ENCODE measurements around the gene CLCN6. TPM values are rescaled to one million over a fixed set of nuclear protein-coding genes. Genes with fewer than 3 reads are reported as not detected.

CLCN6 gene
- total and polyA plus RNA-seq, 2 of the 8 experiments (the other 6 are each of a cell fraction or from before 2014, with no cell fraction given), result 15.7 to 26.0 TPM

DNA sequence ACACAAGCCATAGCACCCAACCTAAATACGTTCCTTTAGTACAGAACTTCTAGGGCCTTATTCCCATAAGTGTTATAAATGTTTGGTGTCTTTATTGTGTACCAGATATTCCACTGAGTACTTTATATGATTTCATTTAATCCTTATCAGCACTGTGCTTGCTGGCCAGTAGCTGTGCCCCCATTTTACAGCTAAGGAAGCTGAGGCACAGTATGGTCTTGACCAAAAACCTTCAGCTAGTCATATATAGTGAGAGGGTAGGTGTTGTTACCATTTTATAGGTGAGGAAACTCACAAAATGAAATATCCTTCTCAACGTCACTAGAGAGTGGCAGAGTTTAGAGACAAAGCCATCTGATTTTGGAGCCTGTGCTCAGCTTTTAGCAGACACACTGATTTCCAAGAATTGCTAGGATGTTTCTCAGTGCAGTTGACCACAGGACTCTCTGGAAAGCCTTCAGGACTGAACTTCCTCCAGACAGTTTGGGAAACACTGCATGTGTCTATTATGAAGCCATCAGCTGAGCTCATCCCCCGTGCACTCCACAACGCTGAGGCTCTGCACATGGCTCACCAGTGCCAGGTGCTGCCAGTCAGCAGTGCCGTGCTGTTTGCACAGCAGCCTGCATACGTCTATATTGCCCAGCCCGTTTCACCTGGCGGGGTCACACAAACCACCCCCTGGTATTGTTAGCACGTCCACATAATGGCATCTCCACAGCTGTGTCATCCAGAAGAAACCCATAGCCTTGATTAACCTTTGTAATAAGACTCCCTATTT lies 26.1 kb downstream of the CLCN6 start:
- H3K14ac ChIP-seq (ENCODE audit: insufficient read length), result no peak overlapping the region
- H4K8ac ChIP-seq (ENCODE audit: extremely low read depth, insufficient read depth, low read length), result no peak overlapping the region; the same call in 1 of the 2 replicates
- H2BK5ac ChIP-seq (ENCODE audit: low read depth, low read length), result no peak overlapping the region
- no peaks in the 10 kb centered on the region for H3K79me2 ChIP-seq (ENCODE audit: control insufficient read depth in 1 of 2, insufficient read depth in 2 of 2, low read length in 2 of 2)
- H2BK20ac ChIP-seq (ENCODE audit: low read length), result no peak overlapping the region
- no peak overlapping the region for H2BK12ac ChIP-seq (ENCODE audit: low read depth, low read length)
- H2BK120ac ChIP-seq (replicated peaks; ENCODE audit: low read depth, low read length), result no peak overlapping the region
- WGBS, 2 experiments (ENCODE audit: extremely low coverage in 1 of 2, insufficient coverage in 1 of 2, insufficient read length in 1 of 2, insufficient replicate concordance in 2 of 2, low coverage in 1 of 2, low lambda C conversion rate in 2 of 2, missing lambda C conversion rate in 1 of 2), result 83% methylated on average over 9 of the region's 9 CpGs; no CpG with 5 or more reads in 1 of the 2 experiments
- H3K4me2 ChIP-seq (ENCODE audit: insufficient read depth in 1 of 2, low read depth in 2 of 2, low read length in 2 of 2), result no peak overlapping the region
- no peaks in the 10 kb centered on the region for H3K9me3 ChIP-seq (ENCODE audit: insufficient read depth in 2 of 2, low read depth in 1 of 2, low read length in 1 of 2)
- no peaks in the 10 kb centered on the region for H3K79me1 ChIP-seq (ENCODE audit: low read depth, low read length)
- no peaks in the 10 kb centered on the region for H3K23me2 ChIP-seq (ENCODE audit: low read depth, low read length)
- no peak overlapping the region for H3K23ac ChIP-seq (ENCODE audit: insufficient read length)
- no peak overlapping the region for H3K27ac ChIP-seq (ENCODE audit: low read depth, low read length)
- H2AFZ ChIP-seq (ENCODE audit: low read length), result no peak overlapping the region
- H4K91ac ChIP-seq (replicated peaks; ENCODE audit: insufficient read length, low read length), result no peak overlapping the region
- FAIRE-seq, result no peak
- H2BK15ac ChIP-seq (ENCODE audit: low read length), result no peak overlapping the region
- H3K4me1 ChIP-seq (replicated peaks in 1 of 4; ENCODE audit: control insufficient read depth in 3 of 4, insufficient read depth in 4 of 4, low read length in 3 of 4), result no peaks in the 10 kb centered on the region
- H3K4ac ChIP-seq (replicated peaks; ENCODE audit: insufficient read length, low read depth, low read length), result no peak overlapping the region
- no peak overlapping the region for H2AK5ac ChIP-seq (ENCODE audit: low read depth, low read length)
- ChIA-PET POLR2A (ENCODE audit: partially characterized antibody) (interaction anchor here (0.8 to 1.8 kb wide), 3 partner anchors 76 to 149 kb away, joined by 3 to 9 read pairs (median 6); no protein-coding TSS in a partner anchor), CTCF (ENCODE audit: partially characterized antibody) (interaction anchor here (0.6 to 1.8 kb wide), 9 partner anchors 10 to 135 kb away, joined by 3 to 10 read pairs (median 3); no protein-coding TSS in a partner anchor)
- H3K56ac ChIP-seq (replicated peaks; ENCODE audit: insufficient read length, low read depth, low read length), result no peak overlapping the region
- no peaks in the 10 kb centered on the region for H3K27me3 ChIP-seq (replicated peaks in 1 of 4; ENCODE audit: control insufficient read depth in 3 of 4, extremely low read depth in 1 of 4, insufficient read depth in 3 of 4, low read length in 3 of 4)
- no peak overlapping the region for H3K4me3 ChIP-seq (ENCODE audit: extremely low read depth in 1 of 4, insufficient read depth in 2 of 4, low read depth in 3 of 4, low read length in 4 of 4)
- peaks cover 47 to 75% (median 71%) of the 10 kb centered on the region in 4 experiments for H3K36me3 ChIP-seq (ENCODE audit: control insufficient read depth in 2 of 4, insufficient read depth in 4 of 4, low read length in 3 of 4)
- H3K9ac ChIP-seq (replicated peaks in 1 of 4; ENCODE audit: extremely low read depth in 1 of 4, low read depth in 3 of 4, low read length in 3 of 4), result no peak overlapping the region
- H3K18ac ChIP-seq (ENCODE audit: extremely low read depth, low read length), result no peak overlapping the region
- H4K20me1 ChIP-seq (replicated peaks in 1 of 2; ENCODE audit: control insufficient read depth in 1 of 2, insufficient read depth in 2 of 2, low read length in 2 of 2), result peaks cover 8 to 16% of the 10 kb centered on the region in 2 experiments
- no peak overlapping the region for H4K5ac ChIP-seq (ENCODE audit: insufficient read length, low read depth, low read length)
- no peak for DNase-seq (ENCODE audit: low read depth in 1 of 2, low spot score in 2 of 2)
- TF ChIP-seq CHD1 (IDR thresholded peaks at IDR 0.05; ENCODE audit: low read depth, low read length), result no peak
